RWPE2 (cell line): ENCODE results near the gene PDP2.

Experiments used
- ATAC-seq: fragments of 200-7000 bp; cut with Tn5 transposase; 3 replicates; pipeline ENCODE4 v1.9.1; 2021; ENCODE audit warnings: low read depth
- DNase-seq: peaks from one replicate; pipeline ENCODE4 v3.0.0-alpha.2; 2020; ENCODE audit warnings: low spot score
- H3K27ac ChIP-seq: fragments of 450-650 bp; 2 replicates; pipeline ENCODE4 v1.5.1; 2017; ENCODE audit warnings: mild to moderate bottlenecking; ENCODE audit not compliant: poor library complexity, severe bottlenecking
- H3K27me3 ChIP-seq: fragments of 250-450 bp; sonication (Bioruptor Pico); 2 replicates; pipeline ENCODE4 v1.5.1; 2021; ENCODE audit warnings: mild to moderate bottlenecking, moderate library complexity; ENCODE audit not compliant: insufficient read depth, poor library complexity, severe bottlenecking
- H3K36me3 ChIP-seq: fragments of 250-450 bp; sonication (Bioruptor Pico); 2 replicates; pipeline ENCODE4 v1.5.1; 2020; ENCODE audit warnings: low read depth, mild to moderate bottlenecking, moderate library complexity
- H3K4me1 ChIP-seq: fragments of 250-450 bp; sonication (Bioruptor Pico); 2 replicates; pipeline ENCODE4 v1.5.1; 2021; ENCODE audit warnings: mild to moderate bottlenecking, moderate library complexity; ENCODE audit not compliant: insufficient read depth, poor library complexity, severe bottlenecking
- H3K4me3 ChIP-seq: fragments of 250-450 bp; sonication (Bioruptor Pico); 2 replicates; pipeline ENCODE4 v1.5.1; 2021; ENCODE audit warnings: mild to moderate bottlenecking, moderate library complexity; ENCODE audit not compliant: severe bottlenecking
- H3K9me3 ChIP-seq: fragments of 250-450 bp; sonication (Bioruptor Pico); 2 replicates; pipeline ENCODE4 v1.5.1; 2021; ENCODE audit warnings: mild to moderate bottlenecking, moderate library complexity; ENCODE audit not compliant: severe bottlenecking
- TF ChIP-seq, protein P1 (sequence below): fragments of 450-650 bp; IDR thresholded peaks from one replicate; pipeline ENCODE4 v1.5.1; 2017; ENCODE audit warnings: mild to moderate bottlenecking, moderate library complexity; ENCODE audit not compliant: poor library complexity, severe bottlenecking

Gene PDP2

DNA sequence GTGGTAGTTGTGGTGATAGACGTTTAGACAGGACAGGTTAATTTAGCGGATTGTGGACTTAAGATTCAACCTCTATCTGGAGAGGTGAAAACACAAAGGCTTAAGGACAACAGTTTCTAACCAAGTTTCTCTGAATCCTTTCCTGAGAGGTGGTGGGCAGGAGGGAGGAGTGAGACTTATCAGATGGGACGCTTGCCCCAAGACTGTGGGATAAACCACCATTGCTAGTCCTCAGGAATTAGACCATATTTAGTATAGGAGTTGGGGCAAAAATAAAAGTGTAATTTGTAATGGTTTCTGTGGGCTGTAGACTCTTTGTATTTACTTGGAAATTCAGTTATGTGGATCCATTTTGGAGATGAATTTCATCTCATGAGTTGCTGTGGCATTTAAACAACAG, 6.6 kb downstream of the PDP2 start:
- no peaks in the 10 kb centered on the region for H3K9me3 ChIP-seq
- no peak for ATAC-seq
- no peaks in the 10 kb centered on the region for H3K4me1 ChIP-seq
- TF ChIP-seq, protein P1, sequence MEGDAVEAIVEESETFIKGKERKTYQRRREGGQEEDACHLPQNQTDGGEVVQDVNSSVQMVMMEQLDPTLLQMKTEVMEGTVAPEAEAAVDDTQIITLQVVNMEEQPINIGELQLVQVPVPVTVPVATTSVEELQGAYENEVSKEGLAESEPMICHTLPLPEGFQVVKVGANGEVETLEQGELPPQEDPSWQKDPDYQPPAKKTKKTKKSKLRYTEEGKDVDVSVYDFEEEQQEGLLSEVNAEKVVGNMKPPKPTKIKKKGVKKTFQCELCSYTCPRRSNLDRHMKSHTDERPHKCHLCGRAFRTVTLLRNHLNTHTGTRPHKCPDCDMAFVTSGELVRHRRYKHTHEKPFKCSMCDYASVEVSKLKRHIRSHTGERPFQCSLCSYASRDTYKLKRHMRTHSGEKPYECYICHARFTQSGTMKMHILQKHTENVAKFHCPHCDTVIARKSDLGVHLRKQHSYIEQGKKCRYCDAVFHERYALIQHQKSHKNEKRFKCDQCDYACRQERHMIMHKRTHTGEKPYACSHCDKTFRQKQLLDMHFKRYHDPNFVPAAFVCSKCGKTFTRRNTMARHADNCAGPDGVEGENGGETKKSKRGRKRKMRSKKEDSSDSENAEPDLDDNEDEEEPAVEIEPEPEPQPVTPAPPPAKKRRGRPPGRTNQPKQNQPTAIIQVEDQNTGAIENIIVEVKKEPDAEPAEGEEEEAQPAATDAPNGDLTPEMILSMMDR = no peak
- peaks cover 69% of the 10 kb centered on the region for H3K36me3 ChIP-seq
- no peak for DNase-seq
- no peak overlapping the region for H3K27ac ChIP-seq
- H3K27me3 ChIP-seq = no peaks in the 10 kb centered on the region
- no peak overlapping the region for H3K4me3 ChIP-seq

DNA sequence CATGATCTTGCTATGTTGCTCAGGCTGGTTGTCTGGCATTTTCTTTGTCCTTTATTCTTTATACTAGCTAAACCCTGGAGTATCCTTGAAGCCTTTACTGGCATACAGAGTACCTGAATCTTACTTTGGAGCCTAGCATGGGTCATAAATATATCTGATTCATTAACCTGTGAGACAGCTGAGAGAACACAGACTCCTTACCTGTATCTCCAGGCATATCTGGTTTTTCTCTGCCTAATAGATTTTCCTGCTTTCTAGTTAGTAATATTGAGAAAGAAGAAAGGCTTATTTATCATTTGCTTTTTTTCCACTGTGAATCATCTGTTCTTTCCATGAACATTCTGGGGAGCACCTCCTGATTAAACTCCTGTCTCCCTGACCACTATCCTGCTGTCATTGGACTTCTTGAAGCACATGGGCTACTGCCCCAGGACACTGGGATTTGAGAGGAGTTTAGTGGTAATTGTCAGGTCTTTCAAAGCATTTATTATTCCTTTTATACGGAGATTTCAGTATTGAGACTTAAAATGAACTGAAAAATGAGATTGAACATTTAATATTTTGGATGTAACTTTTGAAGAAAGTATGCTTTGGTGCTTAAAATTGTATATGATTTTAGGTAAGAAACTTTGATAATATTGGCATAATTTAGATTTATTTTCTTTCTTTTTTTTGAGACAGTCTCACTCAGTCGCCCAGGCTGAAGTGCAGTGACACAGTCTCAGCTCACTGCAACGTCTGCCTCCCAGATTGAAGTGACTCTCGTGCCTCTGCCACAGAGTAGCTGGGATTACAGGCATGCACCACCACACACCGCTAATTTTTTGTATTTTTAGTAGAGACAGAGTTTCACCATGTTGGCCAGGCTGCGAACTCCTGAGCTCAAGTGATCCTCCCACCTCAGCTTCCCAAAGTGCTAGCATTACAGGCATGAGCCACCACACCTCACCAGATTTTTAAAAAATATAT, 8.6 kb downstream of the PDP2 start:
- Histone ChIP-seq H3K4me1 (no peaks in the 10 kb centered on the region), H3K27ac (no peak overlapping the region), H3K4me3 (no peak overlapping the region), H3K27me3 (no peaks in the 10 kb centered on the region), H3K9me3 (no peaks in the 10 kb centered on the region), H3K36me3 (peaks cover 55% of the 10 kb centered on the region)
- DNase-seq (no peak), ATAC-seq (no peak)
- TF ChIP-seq, protein P1 = no peak

DNA sequence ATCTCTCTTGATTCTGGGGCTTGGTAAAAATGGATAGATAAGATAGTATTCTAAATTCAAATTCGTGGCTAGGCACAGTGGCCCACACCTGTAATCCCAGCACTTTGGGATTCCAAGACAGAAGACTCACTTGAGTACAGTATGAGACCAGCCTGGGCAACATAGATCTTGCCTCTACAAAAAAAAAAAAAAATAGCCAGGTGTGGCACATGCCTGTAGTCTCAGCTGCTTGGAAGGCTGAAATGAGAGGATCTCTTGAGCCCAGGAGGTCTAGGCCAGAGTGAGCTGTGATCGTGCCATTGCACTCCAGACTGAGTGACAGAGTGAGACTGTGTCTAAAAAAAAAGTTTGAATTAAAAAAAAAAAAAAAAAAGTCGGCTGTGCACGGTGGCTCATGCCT, 9.3 kb downstream of the PDP2 start:
- Histone ChIP-seq H3K4me1 (no peaks in the 10 kb centered on the region), H3K27me3 (no peaks in the 10 kb centered on the region), H3K27ac (no peak overlapping the region), H3K9me3 (no peaks in the 10 kb centered on the region), H3K36me3 (peaks cover 49% of the 10 kb centered on the region), H3K4me3 (no peak overlapping the region)
- ATAC-seq = no peak
- TF ChIP-seq, protein P1 = no peak
- no peak for DNase-seq

DNA sequence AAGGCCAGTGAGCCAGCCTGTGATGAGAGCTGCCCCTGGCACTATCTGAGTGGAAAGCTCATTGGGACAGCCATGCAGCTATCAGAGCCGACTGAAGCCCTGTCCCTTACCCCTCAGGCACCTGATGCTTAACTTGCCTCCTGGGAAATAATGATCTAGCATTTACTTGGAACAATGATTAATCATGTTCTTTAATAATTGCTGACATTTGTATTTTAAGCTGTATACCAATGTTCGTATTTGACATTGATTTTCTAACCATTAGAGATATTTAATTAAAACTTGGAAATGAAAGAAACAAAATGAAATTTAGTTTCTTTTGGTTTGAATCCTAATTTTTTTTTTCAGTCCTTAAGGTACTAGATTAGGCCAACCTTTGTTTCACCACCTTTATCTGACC, 10.5 kb downstream of the PDP2 start:
- Histone ChIP-seq H3K4me3 (no peak overlapping the region), H3K36me3 (peaks cover 37% of the 10 kb centered on the region), H3K9me3 (no peaks in the 10 kb centered on the region), H3K4me1 (no peaks in the 10 kb centered on the region), H3K27ac (no peak overlapping the region), H3K27me3 (no peaks in the 10 kb centered on the region)
- DNase-seq (no peak), ATAC-seq (no peak)
- TF ChIP-seq, protein P1 = no peak

DNA sequence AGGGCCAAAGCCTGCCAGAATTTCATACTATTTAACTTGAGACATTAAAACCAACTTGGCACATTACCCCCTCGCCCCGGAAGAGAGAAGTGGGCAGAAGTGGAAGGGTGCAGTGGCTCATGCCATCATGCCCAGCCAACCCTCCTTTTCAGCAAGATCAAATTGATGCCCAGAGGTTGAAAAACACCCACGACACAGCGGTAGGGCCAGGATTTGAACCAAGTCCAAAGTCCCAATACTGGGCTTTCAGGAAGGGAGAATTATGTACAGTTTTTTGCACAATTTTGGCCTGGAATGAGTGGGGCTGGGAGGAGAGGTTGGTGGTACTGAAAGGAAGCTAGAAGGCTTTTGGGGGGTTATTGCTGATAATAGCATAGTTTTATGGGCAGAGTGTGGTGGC, 11.0 kb downstream of the PDP2 start:
- H3K9me3 ChIP-seq = no peaks in the 10 kb centered on the region
- H3K36me3 ChIP-seq = peaks cover 32% of the 10 kb centered on the region
- ATAC-seq = no peak
- TF ChIP-seq, protein P1 = no peak
- H3K4me1 ChIP-seq = peaks cover 4% of the 10 kb centered on the region
- no peak overlapping the region for H3K27ac ChIP-seq
- DNase-seq = no peak
- no peak overlapping the region for H3K4me3 ChIP-seq
- H3K27me3 ChIP-seq = no peaks in the 10 kb centered on the region
